IPS-NIHi7 (cell line): ENCODE results near the gene H3-3A.

Experiments used
- DNase-seq: peaks from one replicate; pipeline ENCODE4 v3.0.0; 2012; ENCODE audit warnings: mixed read lengths; ENCODE audit errors: extremely low spot score

The H3-3A gene

DNA sequence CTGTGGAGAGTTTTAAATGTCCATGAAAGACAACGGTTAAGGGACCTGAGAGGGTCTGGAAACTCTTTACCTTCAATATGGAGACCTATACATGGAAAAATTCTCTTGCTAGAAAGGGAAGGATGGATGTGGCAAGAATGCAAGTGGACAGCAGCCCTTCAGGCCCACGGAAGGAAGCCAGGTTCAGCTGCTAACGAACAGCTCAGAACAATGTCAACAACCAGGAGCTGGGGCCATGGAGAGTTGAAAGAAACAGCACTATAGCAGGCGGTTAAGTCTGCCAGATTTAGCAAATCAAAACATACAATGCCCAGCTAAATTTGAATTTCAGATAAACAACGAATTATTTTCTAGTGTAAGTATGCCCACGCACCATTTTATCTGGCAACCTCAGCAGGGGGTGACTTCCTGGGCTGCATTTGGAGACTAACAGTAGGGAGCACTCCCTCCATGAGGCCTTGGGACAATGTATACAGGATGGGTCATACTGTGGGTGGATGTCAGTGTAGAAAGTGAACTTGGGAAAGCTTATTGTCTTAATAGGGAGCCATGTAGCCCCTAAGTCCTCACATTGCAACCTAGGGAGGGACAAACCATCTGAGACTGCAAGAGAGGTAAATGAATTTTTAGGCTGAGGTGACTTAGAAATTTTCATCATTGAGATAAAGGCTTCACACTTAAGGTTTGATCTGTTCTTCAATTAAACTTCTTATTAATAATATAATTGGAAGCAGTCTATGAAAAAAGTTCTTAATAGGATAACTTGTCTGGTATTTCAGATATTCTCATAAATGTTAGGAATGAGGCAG lies 7.8 kb upstream of the H3-3A start:
- no peak for DNase-seq

DNA sequence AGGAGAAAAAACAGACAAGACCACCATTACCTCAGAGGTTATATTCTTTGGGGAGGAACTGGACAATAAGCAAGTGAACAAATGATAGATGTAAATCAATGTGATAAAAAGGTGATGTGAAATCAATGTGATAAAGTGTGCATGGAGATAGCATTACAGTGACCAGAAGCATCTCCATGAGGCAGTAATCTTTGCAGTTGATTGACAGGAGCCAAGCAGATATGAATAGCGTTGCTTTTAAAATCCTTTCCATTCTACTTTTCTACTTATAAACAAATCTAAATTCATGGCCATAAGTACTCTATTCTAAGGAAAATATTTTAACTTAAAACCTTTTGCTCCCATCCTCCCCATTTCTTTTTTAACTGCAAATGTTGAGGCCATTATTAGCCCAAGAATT lies 2.8 kb upstream of the H3-3A start:
- DNase-seq: no peak

GRCh38 chr1:226060427-226060826 lies 2.1 kb upstream of the H3-3A start:
- DNase-seq: no peak

DNA sequence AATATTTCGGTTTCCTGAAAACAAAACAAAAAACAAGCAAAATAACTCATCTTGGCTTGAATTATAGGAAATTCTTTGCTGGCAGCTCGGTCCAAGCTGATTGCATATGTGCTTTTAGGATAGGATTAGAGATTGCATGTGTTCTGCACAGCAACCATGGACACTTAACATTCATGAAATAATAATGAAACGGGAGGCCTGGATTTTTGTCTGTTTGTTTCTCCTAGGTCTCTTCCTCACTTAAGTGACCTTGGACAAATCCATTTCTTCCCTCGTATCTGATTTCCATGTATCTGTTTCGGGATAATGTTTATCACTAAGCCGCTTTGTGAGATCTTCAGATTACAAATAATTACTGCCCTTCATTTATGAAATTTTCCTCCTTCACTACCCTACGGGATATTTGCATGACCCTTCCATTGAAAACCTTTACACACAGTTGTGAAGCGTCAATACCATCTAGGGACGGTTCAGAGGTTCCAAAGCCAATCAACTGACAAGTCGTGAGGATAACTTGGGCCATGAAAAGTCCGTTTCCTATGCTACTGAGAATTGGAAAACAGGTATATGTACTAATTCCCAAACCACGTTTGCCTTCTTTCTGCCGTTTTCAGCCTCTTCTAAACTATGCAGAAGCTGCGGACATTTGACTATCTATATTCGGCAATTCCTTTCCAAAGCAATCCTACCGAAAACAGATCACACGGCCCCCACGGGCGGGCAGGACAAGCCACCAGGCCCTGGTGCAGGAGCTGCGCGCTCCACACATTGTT lies 1.3 kb upstream of the H3-3A start:
- no peak for DNase-seq

- peak; percentile 91 for DNase-seq
Observed at GRCh38 chr1:226061841-226062557, 517 bp upstream of the H3-3A start.

- no peak for DNase-seq
Observed at GRCh38 chr1:226063224-226063976, 884 bp downstream of the H3-3A start.

DNA sequence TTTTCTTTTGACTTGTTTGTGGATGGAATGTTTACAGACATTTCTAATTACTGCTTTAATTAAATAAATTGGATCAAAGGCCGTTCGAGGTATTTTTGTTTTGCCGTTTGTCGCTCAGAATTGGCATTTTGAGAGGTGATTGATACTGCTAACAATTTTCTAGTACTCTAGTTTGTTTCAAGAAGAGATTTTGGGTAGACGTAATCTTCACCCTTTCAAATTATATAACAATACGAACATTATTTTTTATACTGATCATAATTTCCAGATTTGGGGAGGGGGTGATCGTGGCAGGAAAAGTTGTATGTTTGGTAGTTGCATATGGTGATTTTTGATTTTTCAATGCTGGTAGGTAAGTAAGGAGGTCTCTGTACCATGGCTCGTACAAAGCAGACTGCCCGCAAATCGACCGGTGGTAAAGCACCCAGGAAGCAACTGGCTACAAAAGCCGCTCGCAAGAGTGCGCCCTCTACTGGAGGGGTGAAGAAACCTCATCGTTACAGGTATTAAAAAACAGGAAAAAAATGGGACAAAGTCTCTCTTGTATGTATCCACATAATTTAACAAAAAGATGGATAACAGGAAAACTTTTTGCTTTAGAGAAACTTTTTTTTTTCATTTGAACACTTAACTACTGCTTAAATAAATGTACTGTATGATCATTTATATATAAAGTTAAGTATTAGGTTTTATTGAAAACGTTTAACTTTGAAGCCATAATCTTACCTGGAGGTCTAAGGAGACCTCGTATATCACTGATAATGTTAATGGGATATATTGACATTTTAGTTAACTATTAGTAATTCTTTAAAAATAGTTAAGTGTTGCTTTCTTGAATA lies 1.7 kb downstream of the H3-3A start:
- no peak for DNase-seq

DNA sequence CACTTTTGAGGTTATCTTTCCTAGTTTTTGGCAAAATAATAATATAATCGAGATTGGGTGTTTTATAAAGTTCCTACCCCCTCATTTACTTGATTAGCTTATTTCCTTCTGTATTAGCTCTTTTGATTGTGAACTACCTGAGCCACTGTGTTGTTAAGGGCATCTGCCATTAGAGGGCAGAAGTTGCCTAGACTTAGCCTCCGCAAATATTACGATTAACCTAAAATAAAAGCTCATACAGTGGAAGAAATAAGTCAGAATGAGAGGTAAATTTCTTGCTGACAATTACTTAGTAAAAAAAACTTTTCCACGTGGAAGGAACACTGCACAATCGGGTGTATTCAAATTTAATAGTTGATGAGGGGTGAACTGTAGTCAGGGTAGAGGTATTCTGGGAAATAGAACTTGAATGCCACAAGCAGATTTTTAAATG lies 2.3 kb downstream of the H3-3A start:
- peak; percentile 30 for DNase-seq

GRCh38 chr1:226066415-226067078 lies 4.0 kb downstream of the H3-3A start:
- no peak for DNase-seq

GRCh38 chr1:226069811-226070489 lies 7.4 kb downstream of the H3-3A start:
- DNase-seq: no peak

- no peak for DNase-seq
Observed at GRCh38 chr1:226072347-226072746, 9.8 kb downstream of the H3-3A start.

GRCh38 chr1:226073184-226073950 lies 10.9 kb downstream of the H3-3A start:
- no peak for DNase-seq

GRCh38 chr1:226074046-226074445 lies 11.5 kb downstream of the H3-3A start:
- no peak for DNase-seq

GRCh38 chr1:226076378-226076777 lies 13.9 kb downstream of the H3-3A start:
- DNase-seq: no peak

GRCh38 chr1:226078374-226078773 lies 15.9 kb downstream of the H3-3A start:
- DNase-seq: no peak

DNA sequence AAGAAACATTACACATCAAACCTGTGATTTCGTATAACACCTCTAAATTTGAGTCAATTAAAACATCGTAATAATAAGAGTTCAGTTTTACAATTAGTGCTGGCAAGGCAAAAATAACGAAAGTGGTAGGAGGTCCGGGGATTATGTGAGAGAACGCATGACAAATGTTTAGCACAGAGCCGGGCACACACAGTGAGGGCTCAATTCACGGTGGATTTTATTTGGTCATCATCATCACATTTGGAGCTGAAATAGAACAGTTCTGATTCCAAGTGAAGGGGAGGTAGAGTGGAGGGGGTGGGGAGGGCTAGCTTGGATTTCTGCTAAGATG lies 20.0 kb downstream of the H3-3A start:
- DNase-seq: no peak

DNA sequence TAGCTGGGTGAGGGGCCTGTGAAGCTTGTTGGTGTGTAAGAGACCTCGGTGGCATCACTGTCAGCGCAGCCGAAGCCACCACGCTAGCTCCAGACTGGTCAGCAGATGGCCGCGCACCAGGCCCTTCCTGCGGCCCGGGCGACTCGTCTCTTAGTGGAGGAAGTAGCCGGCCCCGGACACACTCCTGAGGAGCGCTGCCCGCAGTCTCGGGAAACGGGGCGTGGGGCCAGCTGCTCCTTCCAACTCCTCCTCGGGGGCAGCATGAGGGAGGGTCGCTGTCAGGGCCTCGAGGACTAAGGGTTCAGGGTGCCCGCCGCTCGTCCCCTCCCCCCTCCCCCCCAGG lies 20.4 kb downstream of the H3-3A start:
- DNase-seq: peak; percentile 45

DNA sequence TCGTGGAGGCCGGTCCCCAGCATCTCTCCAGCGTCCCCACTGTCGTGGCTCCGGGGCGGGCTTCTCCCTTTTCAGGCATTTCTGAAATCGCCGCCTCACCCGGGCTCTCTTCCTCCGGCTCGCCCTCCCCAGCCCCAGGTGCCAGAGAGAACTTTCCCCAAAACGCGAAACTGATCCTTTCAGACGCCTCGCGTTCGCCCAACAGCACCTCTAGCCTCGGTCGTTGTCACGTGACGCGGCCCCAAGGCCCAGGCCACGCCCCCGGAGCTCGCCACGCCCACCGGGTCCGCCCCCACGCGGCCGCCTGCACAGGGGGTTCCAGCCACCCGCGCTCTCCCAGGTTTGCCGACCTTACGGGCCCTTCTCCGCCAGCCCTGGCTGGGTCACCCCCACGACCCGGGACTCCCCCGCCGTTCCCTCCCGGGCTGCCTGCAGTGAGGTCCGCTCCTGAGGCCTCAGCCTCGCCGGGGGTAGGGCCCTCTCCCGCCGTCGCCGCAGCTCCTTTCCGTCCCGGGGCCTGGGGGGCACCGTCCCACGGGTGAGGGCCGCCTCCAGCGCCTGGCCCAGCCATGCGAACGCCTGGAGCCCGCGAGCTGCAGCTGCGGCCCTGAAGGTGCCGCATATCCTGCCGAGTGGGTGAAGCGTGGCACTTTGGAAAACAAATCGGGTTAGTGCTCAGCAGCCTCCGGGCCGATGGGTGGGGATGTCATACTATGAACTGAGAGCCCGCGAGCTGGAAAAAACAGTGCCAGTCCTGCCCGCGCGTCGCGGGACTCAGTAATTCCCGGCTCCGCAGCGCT lies 21.0 kb downstream of the H3-3A start:
- peak; percentile 95 for DNase-seq
